Measurements from ENCODE around the gene KCP. TPM values are rescaled to one million over a fixed set of nuclear protein-coding genes. Genes with fewer than 3 reads are reported as not detected.
A peak's percentile ranks its signal among the peaks of the same experiment; 100 is the strongest.

Gene KCP
- total RNA-seq, 1 experiment from 2014 or later: 5.3 TPM

DNA sequence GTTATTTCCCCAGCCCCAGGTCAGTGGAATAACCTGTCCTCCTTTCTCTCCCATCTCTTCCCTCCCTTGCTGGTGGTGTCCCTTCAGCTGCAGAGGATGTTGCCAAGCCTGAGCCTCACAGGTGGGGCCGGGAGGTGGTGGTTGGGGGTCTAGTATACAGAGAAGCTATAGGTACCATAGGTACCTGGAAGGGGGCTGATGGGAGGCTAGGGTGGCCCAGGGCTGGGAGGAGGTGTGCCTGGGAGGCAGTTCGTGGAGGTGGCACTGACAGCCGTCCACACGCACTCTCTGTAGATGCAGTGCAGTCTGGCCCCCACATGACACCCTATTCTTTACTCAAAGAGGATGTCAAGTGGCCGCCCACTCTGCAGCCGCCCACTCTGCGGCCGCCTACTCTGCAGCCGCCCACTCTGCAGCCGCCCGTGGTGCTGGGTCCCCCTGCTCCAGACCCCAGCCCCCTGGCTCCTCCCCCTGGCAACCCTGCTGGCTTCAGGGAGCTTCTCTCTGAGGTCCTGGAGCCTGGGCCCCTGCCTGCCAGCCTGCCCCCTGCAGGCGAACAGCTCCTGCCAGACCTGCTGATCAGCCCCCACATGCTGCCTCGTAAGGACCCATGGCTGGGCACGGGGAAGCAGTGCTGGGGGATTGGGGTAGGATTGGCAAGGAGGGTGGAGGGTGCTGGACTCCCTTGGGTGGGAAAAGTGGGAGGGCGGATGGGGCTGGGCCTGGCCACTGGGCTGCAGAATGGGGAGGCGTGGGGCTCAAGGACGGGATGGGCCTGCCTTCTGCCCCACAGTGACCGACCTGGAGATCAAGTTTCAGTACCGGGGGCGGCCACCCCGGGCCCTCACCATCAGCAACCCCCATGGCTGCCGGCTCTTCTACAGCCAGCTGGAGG lies 36.7 kb upstream of the KCP start:
- H4K20me1 ChIP-seq (ENCODE audit: control insufficient read depth, insufficient read depth, insufficient read length): no peaks in the 10 kb centered on the region
- no peak overlapping the region for H3K27ac Mint-ChIP-seq

More for the DNA sequence above, 36.7 kb upstream of the KCP start:
- Histone ChIP-seq H3T11ph (ENCODE audit: low read length) (no peak overlapping the region), H3K23me2 (ENCODE audit: insufficient read length, low read depth, low read length, poor library complexity, severe bottlenecking) (no peaks in the 10 kb centered on the region), H2BK20ac (ENCODE audit: low read depth, low read length, poor library complexity, severe bottlenecking) (no peak overlapping the region), H3K4ac (ENCODE audit: low read depth, low read length) (no peak overlapping the region), H3K4me2 (ENCODE audit: insufficient read depth, insufficient read length, low read length) (no peak overlapping the region), H2BK120ac (ENCODE audit: low read depth, low read length, poor library complexity, severe bottlenecking) (no peak overlapping the region), H3K27ac (ENCODE audit: insufficient read length, low read depth, low read length) (no peak overlapping the region), H3K56ac (ENCODE audit: insufficient read length, low read depth, low read length) (no peak overlapping the region), H2AFZ (ENCODE audit: low read length) (no peak overlapping the region), H3K79me2 (ENCODE audit: insufficient read depth, low read length) (no peaks in the 10 kb centered on the region), H3K14ac (ENCODE audit: insufficient read depth, low read length) (no peak overlapping the region), H3K27me3 (ENCODE audit: insufficient read depth, low read length) (no peaks in the 10 kb centered on the region), H2AK5ac (ENCODE audit: insufficient read length, low read length) (no peak overlapping the region), H3K9me3 (ENCODE audit: control insufficient read depth, low read depth, low read length) (no peaks in the 10 kb centered on the region), H3K23ac (ENCODE audit: insufficient read length, low read depth, low read length) (no peak overlapping the region), H4K91ac (ENCODE audit: insufficient read length, low read depth, low read length) (no peak overlapping the region), H3K9ac (ENCODE audit: extremely low read depth, insufficient read length, low read length) (no peak overlapping the region), H3K4me1 (ENCODE audit: insufficient read depth, low read length) (no peaks in the 10 kb centered on the region), H3K79me1 (ENCODE audit: insufficient read depth, low read depth, low read length, poor library complexity, severe bottlenecking) (no peaks in the 10 kb centered on the region), H2BK15ac (ENCODE audit: low read depth, low read length) (no peak overlapping the region), H2BK5ac (ENCODE audit: insufficient read length, low read length) (no peak overlapping the region), H3K18ac (ENCODE audit: insufficient read length, low read depth, low read length) (no peak overlapping the region), H4K5ac (ENCODE audit: insufficient read length, low read depth, low read length) (no peak overlapping the region), H2BK12ac (ENCODE audit: insufficient read length, low read depth, low read length) (no peak overlapping the region), H4K8ac (replicated peaks; ENCODE audit: insufficient read length, low read depth, low read length) (no peak overlapping the region)
- Mint-ChIP-seq H3K36me3 (ENCODE audit: insufficient read depth in 1 of 3, low read depth in 3 of 3) (peaks cover 0 to 9% (median 5%) of the 10 kb centered on the region in 3 experiments; a peak in 3 of 7 replicates), H3K4me3 (no peak overlapping the region), H3K27me3 (ENCODE audit: low read depth) (peaks cover 4% of the 10 kb centered on the region), H3K4me1 (peaks cover 3 to 5% of the 10 kb centered on the region in 2 experiments; a peak in 2 of 4 replicates), H3K9me3 (no peaks in the 10 kb centered on the region)
- peak; percentile 76 for DNase-seq
- WGBS (ENCODE audit: extremely low coverage, insufficient read length, low lambda C conversion rate): no CpG with 5 or more reads among the region's 22 CpGs
- TF ChIP-seq, protein P1, sequence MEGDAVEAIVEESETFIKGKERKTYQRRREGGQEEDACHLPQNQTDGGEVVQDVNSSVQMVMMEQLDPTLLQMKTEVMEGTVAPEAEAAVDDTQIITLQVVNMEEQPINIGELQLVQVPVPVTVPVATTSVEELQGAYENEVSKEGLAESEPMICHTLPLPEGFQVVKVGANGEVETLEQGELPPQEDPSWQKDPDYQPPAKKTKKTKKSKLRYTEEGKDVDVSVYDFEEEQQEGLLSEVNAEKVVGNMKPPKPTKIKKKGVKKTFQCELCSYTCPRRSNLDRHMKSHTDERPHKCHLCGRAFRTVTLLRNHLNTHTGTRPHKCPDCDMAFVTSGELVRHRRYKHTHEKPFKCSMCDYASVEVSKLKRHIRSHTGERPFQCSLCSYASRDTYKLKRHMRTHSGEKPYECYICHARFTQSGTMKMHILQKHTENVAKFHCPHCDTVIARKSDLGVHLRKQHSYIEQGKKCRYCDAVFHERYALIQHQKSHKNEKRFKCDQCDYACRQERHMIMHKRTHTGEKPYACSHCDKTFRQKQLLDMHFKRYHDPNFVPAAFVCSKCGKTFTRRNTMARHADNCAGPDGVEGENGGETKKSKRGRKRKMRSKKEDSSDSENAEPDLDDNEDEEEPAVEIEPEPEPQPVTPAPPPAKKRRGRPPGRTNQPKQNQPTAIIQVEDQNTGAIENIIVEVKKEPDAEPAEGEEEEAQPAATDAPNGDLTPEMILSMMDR (conservative IDR thresholded peaks at IDR 0.05): peak; percentile 68
